ENCODE measurements around the gene TMEM117. TPM values are rescaled to one million over a fixed set of nuclear protein-coding genes. Genes with fewer than 3 reads are reported as not detected.

The TMEM117 gene
- total RNA-seq, 1 donor from 2014 or later = 12.4 TPM

GRCh38 chr12:44336577-44336976 is 500.7 kb downstream of the TMEM117 start:
- H3K36me3 ChIP-seq (ENCODE audit: control insufficient read depth, insufficient read depth, low read length) = no peaks in the 10 kb centered on the region
- H3K4me3 ChIP-seq (ENCODE audit: low read depth, low read length) = no peak overlapping the region
- H3K27me3 ChIP-seq (ENCODE audit: control insufficient read depth, insufficient read depth, low read length) = no peaks in the 10 kb centered on the region
- no peak for TF ChIP-seq CTCF (IDR thresholded peaks at IDR 0.05; ENCODE audit: insufficient read depth, low read length, poor library complexity, severe bottlenecking)
- DNase-seq (ENCODE audit: low read depth) = no peak

- Histone ChIP-seq H3K4me3 (ENCODE audit: low read depth, low read length) (no peak overlapping the region), H3K27me3 (ENCODE audit: control insufficient read depth, insufficient read depth, low read length) (no peaks in the 10 kb centered on the region), H3K36me3 (ENCODE audit: control insufficient read depth, insufficient read depth, low read length) (no peaks in the 10 kb centered on the region)
- DNase-seq (ENCODE audit: low read depth) = no peak
- TF ChIP-seq CTCF (IDR thresholded peaks at IDR 0.05; ENCODE audit: insufficient read depth, low read length, poor library complexity, severe bottlenecking) = no peak
These were observed 506.5 kb downstream of the TMEM117 start for GRCh38 chr12:44342371-44342770.

DNA sequence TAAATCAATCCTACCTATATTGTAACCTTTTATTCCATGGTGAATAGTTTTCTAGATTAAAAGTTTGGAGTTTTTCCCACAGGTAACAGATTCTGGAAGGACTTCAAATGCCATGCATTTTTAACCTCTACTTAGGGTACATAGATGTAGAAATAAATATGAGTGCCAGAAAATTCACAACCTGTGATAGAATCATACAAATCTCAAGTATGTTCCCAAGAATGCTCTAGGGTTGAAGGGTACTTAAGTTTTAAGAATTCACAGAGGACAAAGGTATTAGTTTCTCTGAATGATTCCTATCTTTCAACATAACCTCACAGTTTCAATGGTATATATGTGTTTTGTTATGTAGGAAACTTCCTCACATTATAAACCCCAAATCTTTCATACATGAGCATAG is 511.3 kb downstream of the TMEM117 start:
- no peaks in the 10 kb centered on the region for H3K36me3 ChIP-seq (ENCODE audit: control insufficient read depth, insufficient read depth, low read length)
- TF ChIP-seq CTCF (IDR thresholded peaks at IDR 0.05; ENCODE audit: insufficient read depth, low read length, poor library complexity, severe bottlenecking) = no peak
- DNase-seq (ENCODE audit: low read depth) = no peak
- no peaks in the 10 kb centered on the region for H3K27me3 ChIP-seq (ENCODE audit: control insufficient read depth, insufficient read depth, low read length)
- H3K4me3 ChIP-seq (ENCODE audit: low read depth, low read length) = no peak overlapping the region

GRCh38 chr12:44357494-44357893 is 521.6 kb downstream of the TMEM117 start:
- H3K27me3 ChIP-seq (ENCODE audit: control insufficient read depth, insufficient read depth, low read length) = no peaks in the 10 kb centered on the region
- no peaks in the 10 kb centered on the region for H3K36me3 ChIP-seq (ENCODE audit: control insufficient read depth, insufficient read depth, low read length)
- no peak overlapping the region for H3K4me3 ChIP-seq (ENCODE audit: low read depth, low read length)
- DNase-seq (ENCODE audit: low read depth) = peak; percentile 19
- TF ChIP-seq CTCF (IDR thresholded peaks at IDR 0.05; ENCODE audit: insufficient read depth, low read length, poor library complexity, severe bottlenecking) = no peak

- no peak overlapping the region for H3K4me3 ChIP-seq (ENCODE audit: low read depth, low read length)
- TF ChIP-seq CTCF (IDR thresholded peaks at IDR 0.05; ENCODE audit: insufficient read depth, low read length, poor library complexity, severe bottlenecking) = no peak
- no peak for DNase-seq (ENCODE audit: low read depth)
- no peaks in the 10 kb centered on the region for H3K27me3 ChIP-seq (ENCODE audit: control insufficient read depth, insufficient read depth, low read length)
- no peaks in the 10 kb centered on the region for H3K36me3 ChIP-seq (ENCODE audit: control insufficient read depth, insufficient read depth, low read length)
These were observed 522.8 kb downstream of the TMEM117 start for GRCh38 chr12:44358636-44359035.

GRCh38 chr12:44362947-44363346 is 527.1 kb downstream of the TMEM117 start:
- DNase-seq (ENCODE audit: low read depth) = no peak

More at GRCh38 chr12:44362947-44363346, 527.1 kb downstream of the TMEM117 start:
- no peaks in the 10 kb centered on the region for H3K36me3 ChIP-seq (ENCODE audit: control insufficient read depth, insufficient read depth, low read length)
- no peaks in the 10 kb centered on the region for H3K27me3 ChIP-seq (ENCODE audit: control insufficient read depth, insufficient read depth, low read length)
- H3K4me3 ChIP-seq (ENCODE audit: low read depth, low read length) = no peak overlapping the region
- no peak for TF ChIP-seq CTCF (IDR thresholded peaks at IDR 0.05; ENCODE audit: insufficient read depth, low read length, poor library complexity, severe bottlenecking)

Measured in kidney epithelial cell (primary cell).